HG03457 (cell line): Measurements from ENCODE around the gene MAP1LC3B2.

Source experiments
- ATAC-seq: cut with Tn5 transposase; IDR thresholded peaks from one replicate; pipeline ENCODE4 v1.9.1; 2021; ENCODE audit warnings: moderate number of reproducible peaks; ENCODE audit not compliant: unreplicated experiment

MAP1LC3B2 gene

GRCh38 chr12:116591855-116592637, 32.9 kb downstream of the MAP1LC3B2 start:
- no peak for ATAC-seq

DNA sequence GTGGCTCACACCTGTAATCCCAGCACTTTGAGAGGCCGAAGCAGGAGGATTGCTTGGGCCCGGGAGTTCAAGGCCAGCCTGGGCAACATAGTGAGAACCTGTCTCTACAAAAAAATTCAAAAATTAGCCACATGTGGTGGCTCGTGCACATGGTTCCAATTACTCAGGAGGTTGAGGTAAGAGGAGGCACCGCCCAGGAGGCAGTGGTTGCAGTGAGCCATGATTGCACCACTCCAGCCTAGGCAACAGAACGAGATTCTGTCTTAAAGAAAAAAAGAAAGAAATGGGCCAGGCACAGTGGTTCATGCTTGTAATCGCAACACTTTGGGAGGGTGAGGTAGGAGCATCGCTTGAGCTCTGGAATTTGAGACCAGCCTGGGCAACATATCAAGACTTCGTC, 33.5 kb downstream of the MAP1LC3B2 start:
- no peak for ATAC-seq

GRCh38 chr12:116594325-116595038, 35.3 kb downstream of the MAP1LC3B2 start:
- ATAC-seq: no peak

DNA sequence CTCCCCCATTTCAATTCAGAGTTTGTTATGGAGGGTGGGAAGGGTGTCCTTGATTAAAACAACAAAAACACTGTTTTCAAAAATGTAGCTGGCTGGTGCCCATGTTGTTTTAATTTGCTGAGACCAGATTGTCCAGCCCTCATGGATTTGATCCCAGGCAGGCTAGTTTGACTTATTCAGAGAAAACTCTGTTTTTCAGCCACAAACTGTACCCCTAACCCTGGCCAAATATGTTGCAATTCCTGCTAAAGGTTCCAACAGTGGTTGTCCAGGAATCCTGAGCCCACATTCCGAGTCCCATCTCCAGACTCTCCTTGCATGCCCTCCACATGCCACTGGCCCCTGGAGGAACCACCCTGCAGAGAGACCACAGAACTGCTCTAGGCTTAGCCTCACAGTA, 36.0 kb downstream of the MAP1LC3B2 start:
- no peak for ATAC-seq

GRCh38 chr12:116595672-116596071, 36.5 kb downstream of the MAP1LC3B2 start:
- ATAC-seq: no peak

DNA sequence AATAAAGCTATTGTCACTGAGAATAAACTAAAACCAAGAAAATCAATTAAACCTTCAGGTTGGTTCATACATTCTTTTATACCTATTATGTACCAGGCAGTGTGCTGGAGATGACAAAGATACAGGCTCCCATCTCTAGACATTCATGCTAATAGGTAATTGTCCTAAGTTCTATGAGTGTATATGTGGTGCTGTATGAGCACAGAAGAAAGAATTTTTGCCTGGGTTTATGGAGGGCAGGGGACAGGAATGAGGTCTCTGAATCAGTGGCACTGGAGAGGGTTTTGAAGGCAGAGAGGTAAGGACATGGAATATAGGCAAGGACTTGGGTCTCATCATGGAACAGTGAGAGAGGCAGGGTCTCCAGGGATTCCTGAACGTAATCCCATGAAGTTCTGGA, 38.7 kb downstream of the MAP1LC3B2 start:
- no peak for ATAC-seq

- ATAC-seq: no peak
Measured at GRCh38 chr12:116598311-116599284, 39.4 kb downstream of the MAP1LC3B2 start.

DNA sequence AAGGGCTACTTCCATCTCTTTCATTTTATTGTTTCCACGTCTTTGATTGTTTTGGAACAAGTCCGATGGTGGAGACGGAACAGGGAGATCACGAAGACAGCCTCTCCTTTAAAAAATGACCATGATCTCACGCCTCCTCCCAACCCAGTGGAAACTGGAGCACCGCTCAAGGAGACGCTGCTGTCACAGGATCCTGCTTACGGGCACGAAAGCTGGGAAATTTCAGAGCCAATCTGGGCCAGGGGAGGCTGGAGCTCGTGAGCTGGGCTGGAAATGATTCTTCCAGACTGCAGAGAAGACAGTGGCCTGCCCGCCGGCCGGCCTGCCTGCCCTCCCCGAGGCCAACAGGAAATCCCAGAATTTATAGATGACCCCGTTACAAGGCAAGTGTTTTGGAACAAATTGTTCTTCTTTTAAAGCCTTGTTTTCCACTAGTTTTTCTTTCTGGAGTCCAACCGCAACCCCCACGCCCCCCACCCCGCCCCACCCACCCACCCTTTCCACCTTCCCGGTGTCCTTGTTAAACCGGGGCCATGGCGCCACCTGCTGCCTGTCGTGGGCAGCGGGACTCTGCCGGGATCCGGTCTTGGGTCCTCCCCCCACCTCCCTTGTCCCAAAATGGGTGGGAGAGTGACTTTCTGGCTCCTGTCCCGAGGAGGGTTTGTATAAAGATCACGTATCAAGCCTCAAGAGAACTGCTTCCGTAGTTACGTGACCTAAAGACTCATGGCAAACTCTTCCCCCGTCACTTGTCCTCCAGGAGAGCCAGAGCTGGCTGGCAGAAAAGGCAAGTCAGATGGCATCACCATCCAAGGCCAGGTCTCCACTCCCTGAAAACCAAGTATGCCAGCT, 40.3 kb downstream of the MAP1LC3B2 start:
- ATAC-seq: no peak

GRCh38 chr12:116600959-116601918, 42.1 kb downstream of the MAP1LC3B2 start:
- no peak for ATAC-seq

GRCh38 chr12:116601933-116602810, 43.0 kb downstream of the MAP1LC3B2 start:
- ATAC-seq: no peak

- ATAC-seq: no peak
Measured at GRCh38 chr12:116603546-116604177, 44.5 kb downstream of the MAP1LC3B2 start.

DNA sequence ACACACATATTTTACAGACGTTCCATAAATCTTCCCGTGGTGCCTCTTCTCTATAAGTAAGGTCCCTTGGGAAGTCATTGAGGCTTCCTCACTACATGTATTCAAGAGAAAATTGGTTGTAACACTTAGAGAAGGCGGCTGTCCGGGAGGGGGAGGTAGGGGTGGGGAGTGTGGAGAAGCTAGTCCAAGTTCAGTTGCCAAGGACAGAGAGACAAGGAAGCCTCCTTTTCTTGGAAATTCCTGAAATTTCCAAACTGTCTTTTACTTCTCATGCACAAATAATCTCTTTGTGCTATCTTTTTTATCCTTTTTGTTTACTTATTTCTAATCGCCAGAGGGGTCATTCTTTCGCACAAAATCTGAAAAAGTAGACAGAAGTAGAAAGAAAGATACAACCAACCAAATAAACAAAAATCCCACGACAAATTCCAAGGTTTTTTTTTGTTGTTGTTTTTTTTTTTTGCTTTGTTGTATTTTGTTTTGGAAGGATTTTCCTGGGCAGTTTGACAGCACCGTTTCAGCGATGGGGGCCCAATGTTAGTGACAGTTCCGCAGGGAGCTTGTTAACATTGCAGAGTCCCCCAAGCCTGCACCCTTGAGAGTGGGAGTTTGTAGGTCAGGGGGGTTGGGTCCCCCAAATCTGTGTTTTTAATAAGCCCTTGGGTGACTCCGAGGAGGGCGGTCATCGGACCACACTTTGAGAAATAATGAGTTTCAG, 45.2 kb downstream of the MAP1LC3B2 start:
- ATAC-seq: no peak

DNA sequence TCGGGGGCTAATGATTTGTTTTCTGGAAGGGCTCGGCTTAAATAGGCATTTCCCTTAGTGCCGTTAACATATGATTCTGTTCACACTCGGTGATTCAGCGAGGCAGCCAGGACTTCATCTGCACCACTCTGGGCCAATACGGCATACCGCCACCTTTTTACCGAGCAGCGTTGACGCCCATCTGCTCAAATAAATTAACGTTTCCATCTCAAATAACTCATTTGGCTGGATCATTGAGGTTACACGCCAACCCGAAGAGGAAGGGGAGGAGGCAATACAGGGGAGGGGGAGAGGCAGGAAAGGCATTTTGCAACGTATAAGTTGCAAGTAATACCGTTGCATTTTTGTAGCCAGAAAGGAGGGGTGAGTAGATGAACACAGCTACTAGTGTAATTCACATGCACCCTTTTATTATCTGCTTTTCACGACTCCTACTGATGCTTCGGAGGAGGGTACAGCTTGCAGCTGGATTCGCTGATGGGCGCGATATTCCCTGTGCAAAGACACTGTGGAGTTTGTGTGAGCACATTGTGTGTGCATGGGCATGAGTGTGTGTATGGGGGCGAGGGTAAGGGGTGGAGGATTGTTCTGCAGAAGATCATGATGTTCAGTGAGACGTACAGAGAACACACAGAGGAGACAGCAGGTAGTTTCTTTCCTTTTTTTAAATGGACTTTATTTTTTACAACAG, 45.9 kb downstream of the MAP1LC3B2 start:
- ATAC-seq: no peak

DNA sequence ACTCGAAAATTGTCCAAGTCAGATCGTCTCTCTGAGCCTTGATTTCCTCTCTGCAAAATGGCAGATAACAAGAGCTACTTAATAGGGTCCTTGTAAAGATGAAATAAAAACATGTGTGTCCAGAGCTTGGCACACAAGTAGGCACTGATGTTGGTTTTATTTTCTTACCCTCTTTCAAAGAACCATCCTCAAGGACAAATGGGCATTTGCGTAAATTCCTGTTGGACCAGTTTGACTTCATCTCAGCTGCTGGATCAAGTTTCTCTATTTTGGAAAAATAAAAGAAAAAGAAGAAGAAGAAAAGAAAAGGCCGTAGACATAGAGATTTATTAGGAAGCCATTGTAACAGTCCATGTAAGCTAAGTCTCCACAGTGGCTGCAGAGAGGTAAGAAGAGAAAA, 47.2 kb downstream of the MAP1LC3B2 start:
- no peak for ATAC-seq

DNA sequence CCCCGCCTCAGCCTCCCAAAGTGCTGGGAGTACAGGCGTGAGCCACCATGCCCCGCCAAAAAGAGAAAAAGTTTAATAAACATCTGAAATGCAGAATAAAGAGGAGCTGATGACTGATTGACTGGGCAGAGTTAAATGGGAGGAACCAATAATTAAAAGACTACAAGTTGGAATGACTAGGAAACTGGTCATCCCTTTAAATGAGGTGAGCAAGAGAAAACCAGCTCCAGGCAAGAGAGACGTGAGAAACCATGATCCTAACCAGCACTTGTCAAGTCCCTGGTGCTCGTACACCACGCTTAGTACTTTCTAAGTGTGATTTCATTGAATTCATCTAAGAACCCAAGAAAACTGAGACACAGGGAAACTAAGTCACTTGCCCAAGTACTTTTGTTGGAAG, 47.9 kb downstream of the MAP1LC3B2 start:
- ATAC-seq: no peak

GRCh38 chr12:116609319-116610114, 50.3 kb downstream of the MAP1LC3B2 start:
- no peak for ATAC-seq
